Mammary epithelial cell (primary cell): ENCODE results near the gene PGLYRP3.

ENCODE experiments used
- EZH2 ChIP-seq: IDR thresholded peaks from 2 replicates; pipeline ENCODE4 v1.6.1; 2012; ENCODE audit warnings: low read length, inconsistent platforms, borderline replicate concordance
- TF ChIP-seq, protein P1 (sequence below), 2 donors: IDR thresholded peaks in 1 of 2; conservative IDR thresholded peaks in 1 of 2; 2 replicates each; pipeline ENCODE4 v1.5.1; 2011 to 2012; ENCODE audit warnings: inconsistent platforms in 2 of 2, low read length in 2 of 2, mild to moderate bottlenecking in 2 of 2, control low read depth in 1 of 2, low read depth in 1 of 2; ENCODE audit not compliant: insufficient read depth in 1 of 2; ENCODE audit errors: extremely low read depth in 1 of 2

DNA sequence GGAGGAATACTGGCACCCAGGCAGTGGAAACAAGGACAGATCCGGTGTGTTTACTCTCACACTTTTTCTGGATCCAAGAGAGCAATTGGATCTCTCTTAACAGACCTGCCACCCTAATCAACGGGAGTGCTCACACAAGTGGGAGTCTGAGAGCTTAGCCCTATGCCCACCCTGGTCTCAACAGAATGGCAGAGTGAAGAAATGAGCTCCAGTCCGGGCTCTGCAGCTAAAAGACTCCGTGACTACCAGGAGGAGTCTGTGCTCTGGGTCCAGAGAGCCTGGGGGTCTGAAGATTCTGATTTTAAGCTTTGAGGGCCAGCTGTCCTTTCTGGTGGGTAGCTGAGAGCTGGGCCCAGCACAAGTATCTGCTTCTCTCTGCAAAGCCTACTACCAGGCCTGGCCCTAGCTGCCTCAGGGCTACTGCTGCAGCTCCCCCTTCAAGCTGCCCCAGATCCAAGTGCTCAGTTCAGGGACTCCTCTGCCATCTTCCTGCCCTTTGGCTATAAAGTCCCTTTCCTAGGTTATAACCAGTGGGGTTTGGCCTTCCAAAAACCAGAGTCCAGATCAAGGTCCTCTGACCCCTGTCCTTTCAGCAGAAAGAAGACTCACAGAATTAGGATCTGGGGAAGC lies 48.8 kb upstream of the PGLYRP3 start:
- no peak for TF ChIP-seq EZH2
- TF ChIP-seq, protein P1, sequence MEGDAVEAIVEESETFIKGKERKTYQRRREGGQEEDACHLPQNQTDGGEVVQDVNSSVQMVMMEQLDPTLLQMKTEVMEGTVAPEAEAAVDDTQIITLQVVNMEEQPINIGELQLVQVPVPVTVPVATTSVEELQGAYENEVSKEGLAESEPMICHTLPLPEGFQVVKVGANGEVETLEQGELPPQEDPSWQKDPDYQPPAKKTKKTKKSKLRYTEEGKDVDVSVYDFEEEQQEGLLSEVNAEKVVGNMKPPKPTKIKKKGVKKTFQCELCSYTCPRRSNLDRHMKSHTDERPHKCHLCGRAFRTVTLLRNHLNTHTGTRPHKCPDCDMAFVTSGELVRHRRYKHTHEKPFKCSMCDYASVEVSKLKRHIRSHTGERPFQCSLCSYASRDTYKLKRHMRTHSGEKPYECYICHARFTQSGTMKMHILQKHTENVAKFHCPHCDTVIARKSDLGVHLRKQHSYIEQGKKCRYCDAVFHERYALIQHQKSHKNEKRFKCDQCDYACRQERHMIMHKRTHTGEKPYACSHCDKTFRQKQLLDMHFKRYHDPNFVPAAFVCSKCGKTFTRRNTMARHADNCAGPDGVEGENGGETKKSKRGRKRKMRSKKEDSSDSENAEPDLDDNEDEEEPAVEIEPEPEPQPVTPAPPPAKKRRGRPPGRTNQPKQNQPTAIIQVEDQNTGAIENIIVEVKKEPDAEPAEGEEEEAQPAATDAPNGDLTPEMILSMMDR (conservative IDR thresholded peaks at IDR 0.05 in 1 of 2, IDR thresholded peaks at IDR 0.05 in 1 of 2; ENCODE audit: extremely low read depth in 1 of 2, insufficient read depth in 1 of 2, low read depth in 1 of 2, low read length in 2 of 2): no peak
